Activated CD4-positive, alpha-beta T cell treated with anti-CD3 and anti-CD28 coated beads, Interleukin-2, amount 50 U/mL, for 48 hours (primary cell): ENCODE measurements around the gene PRMT3.
"Not testable (repeated sequence)": the region's sequence is repeated elsewhere in the genome, so short reads cannot be mapped to it uniquely, and the experiment has no call there.

Source experiments
- DNase-seq, 2 experiments: peaks; one replicate each; pipeline ENCODE4 v3.0.0-alpha.2; 2020

The PRMT3 gene

DNA sequence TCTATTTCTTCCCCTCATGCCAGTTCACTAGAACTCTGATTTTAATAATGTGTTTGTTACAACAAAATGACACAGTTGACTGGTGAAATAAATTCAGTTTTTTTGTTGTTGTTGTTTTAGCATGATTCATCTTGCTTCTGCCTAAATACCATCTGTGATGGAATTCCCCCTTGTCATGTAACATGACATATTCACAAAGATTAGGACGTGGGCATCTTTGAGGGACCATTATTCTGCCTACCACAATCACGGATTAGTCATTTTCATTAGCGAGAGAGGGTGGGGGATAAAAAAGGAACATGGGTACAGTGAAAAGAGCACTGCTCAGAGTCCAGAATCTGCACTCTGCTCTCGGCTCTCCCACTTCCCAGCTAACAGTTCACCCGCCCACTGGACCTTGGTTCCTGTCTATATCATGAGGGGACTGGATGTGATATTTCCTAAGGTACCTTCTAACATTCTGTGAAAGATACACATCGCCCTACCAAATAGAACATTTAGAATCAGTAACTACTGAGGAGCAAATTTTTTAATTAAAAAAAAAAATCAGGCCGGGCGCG is 12.7 kb upstream of the PRMT3 start:
- no peak for DNase-seq

GRCh38 chr11:20376162-20376730 is 11.3 kb upstream of the PRMT3 start:
- DNase-seq: no peak

GRCh38 chr11:20385996-20386395 is 1.5 kb upstream of the PRMT3 start:
- not testable (repeated sequence) for DNase-seq

- no peak for DNase-seq
Measured at GRCh38 chr11:20388096-20389055, 860 bp downstream of the PRMT3 start.

GRCh38 chr11:20397281-20397680 is 9.8 kb downstream of the PRMT3 start:
- DNase-seq: no peak

DNA sequence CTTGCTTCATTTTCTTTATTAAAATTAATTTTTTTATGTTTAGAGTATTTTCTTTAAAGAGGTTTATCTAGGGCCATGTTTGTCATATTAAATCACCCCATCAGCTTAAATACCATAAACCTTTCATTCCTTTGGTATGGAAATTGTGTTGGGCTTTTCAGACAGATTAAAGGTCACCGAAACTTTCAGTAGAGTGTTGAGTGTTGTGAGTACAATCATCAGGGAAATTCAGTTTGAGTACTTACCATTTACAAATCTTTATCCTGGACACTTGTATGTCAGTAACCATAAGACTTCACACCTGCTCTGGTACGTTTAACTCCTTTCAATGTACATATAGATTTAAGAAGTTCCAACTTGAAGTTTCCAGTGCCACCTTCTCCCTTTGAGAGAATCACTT is 12.0 kb downstream of the PRMT3 start:
- no peak for DNase-seq

DNA sequence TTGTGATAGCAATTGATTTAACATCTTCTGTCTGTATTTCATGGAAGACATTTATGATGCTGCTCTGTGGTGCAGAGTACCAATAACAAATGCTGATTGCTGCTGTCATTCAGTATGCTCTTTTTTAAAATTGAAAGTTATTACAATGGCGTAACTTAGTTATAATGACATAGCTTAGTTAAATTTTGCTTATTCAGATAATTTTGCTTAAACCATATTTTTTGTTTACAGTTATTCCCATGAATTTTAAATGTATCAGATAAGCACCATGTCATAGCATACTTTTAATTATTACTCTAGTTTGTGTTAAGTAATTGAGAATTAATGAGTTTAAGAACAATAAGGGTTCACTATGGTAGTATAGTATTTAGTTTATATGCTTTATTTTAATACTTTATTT is 15.5 kb downstream of the PRMT3 start:
- no peak for DNase-seq

GRCh38 chr11:20406484-20406883 is 19.0 kb downstream of the PRMT3 start:
- no peak for DNase-seq

- no peak for DNase-seq
Measured at GRCh38 chr11:20407344-20407743, 19.8 kb downstream of the PRMT3 start.

DNA sequence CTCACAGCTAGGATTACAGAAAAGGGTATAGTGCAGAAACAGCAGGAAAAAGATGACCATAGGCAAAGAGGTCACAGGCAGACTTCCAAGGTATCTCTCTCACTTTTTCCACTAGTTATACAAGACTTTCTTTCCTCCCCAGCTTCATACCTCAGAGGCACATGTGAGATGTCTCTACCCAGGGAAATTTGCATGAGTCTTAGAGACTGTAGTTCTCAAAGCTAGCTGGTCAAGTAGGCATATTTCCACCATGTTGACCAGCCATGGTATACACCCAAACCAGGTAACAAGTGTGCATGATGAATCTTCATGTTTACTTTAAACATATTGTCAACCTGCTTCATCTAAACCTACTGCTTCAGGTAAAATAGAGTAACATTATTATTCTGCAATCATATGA is 27.9 kb downstream of the PRMT3 start:
- no peak for DNase-seq

DNA sequence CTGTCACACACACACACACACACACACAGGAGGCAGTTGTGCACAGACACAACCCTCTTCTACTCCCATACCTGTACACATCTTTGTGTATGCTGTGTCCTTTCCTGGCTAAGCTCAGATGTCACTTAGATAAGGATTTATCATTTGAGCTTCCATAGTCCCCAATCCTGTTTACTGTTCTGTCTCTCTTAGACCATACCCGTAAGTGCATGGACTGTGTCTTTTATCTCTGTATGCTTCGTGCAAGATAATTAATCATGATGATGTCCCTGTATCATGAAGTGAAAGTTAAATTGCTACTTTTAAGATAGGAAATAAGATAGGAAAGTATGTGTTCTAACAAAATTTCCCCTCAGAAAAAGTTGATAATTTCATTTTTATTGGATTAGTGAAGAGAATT is 30.3 kb downstream of the PRMT3 start:
- DNase-seq: no peak

DNA sequence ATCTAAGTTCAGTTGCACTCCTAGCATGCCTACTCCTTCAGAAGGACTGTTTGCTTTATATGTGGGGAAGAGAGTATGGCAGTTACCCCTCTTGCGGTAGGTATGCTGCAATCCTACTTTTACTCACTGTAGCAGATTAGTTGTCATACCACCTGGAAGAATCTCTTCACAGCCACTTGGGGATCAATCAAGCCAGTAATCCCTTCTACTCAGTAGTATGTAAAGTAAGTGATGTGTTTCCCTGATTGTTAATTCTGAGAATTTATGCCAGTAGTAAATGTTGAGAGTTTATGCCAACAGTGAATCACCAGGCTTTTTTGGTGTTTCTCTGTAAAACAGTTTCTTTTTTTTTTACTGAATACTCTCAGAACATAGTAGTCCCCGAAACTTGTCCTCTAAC is 34.4 kb downstream of the PRMT3 start:
- no peak for DNase-seq

- no peak for DNase-seq
Measured at GRCh38 chr11:20429216-20429615, 41.7 kb downstream of the PRMT3 start.

DNA sequence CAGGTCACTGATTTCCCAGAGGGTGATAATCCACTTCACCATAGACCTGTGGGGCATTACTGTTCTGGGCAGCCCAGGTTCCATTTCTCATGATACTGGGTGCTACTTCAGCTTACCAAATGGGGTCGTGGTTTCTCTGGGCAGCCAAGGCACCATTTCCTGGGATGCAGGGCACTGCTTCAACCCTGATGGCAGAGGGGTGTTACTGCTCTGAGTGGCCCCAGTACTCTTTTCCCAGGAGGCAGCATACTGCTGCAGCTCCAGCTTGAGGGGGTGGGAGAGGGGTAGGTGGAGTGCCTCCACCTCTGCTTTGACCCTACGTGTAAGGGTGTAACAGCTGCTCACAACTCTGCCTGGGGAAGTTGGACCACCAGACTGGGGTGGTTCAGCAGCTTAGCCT is 51.1 kb downstream of the PRMT3 start:
- DNase-seq: no peak

- DNase-seq: no peak
Measured at GRCh38 chr11:20443596-20443995, 56.1 kb downstream of the PRMT3 start.

DNA sequence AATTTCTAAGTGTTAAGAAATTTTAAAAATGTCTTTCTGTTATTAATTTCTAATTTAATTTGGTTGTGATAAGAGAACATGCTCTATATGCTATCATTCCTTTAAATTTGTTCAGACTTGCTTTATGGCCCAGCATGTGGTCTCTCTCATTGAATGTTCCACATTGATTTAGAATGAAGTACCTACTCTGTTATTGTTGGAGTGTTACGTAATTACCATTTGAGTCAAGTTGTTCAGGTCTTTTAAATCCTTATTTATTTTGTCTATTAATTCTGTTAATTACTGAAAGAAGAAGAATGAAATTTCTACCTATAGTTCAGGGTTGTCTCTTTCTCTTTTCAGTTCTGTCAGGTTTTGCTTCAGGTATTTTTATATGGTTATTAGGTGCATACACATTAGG is 57.0 kb downstream of the PRMT3 start:
- DNase-seq: no peak

- no peak for DNase-seq
Measured at GRCh38 chr11:20448834-20449233, 61.3 kb downstream of the PRMT3 start.

GRCh38 chr11:20450829-20451228 is 63.3 kb downstream of the PRMT3 start:
- DNase-seq: no peak

DNA sequence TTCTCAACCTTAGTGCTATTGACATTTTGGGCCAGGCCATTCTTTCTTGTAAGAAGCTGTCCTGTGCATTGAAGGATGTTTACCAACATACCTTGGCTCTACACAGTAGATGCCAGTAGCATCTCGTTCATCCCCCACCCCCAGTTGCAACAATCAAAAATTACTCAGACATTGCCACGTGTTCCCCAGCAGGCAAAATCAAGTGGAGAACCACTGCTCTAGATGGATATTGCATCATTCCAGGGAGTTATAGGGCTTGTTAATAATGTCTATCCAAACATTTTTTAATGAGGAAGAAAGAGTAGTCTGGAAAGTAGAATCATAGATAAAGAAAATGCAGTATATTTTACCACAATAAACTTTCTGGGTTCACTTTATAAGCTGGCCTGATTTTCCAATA is 64.1 kb downstream of the PRMT3 start:
- no peak for DNase-seq

GRCh38 chr11:20452585-20452984 is 65.1 kb downstream of the PRMT3 start:
- no peak for DNase-seq

DNA sequence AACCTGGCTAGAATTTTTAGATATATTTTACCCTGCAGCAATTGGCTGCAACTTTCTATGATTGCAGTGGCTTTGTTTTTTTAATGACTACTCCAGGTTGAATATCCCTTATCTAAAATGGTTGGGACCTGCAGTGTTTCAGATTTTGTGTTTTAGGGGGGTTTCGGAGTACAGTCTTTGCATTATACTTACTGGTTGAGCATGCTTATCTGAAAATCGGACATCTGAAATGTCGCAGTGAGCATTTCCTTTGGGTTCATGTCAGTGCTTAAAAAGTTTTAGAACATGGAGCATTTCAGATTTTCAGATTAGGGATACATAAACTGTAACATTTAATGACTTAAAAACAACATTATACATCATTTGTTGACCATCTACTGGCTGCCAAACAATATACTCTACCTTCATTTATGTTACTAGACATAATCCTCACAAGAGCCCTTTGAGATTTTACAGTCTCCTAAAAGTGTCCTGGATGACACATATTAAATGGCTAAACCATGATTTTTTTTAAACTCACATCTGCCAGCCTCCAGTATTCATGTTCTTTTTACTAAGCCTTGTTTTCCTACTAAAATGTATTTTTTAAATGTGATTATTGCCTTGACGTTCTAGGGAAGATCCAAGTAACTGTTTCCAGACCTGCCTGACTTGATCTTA is 66.3 kb downstream of the PRMT3 start:
- DNase-seq: no peak

GRCh38 chr11:20457001-20457799 is 69.7 kb downstream of the PRMT3 start:
- no peak for DNase-seq
